Effector memory CD8-positive, alpha-beta T cell (primary cell): Measurements from ENCODE around the gene UNC13D.
A peak's percentile ranks its signal among the peaks of the same experiment; 100 is the strongest.

Source experiments
- ATAC-seq: fragments of 150-1000 bp; cut with Tn5 transposase; replicated peaks from 2 replicates; pipeline ENCODE4 v1.10.0; 2021; ENCODE audit warnings: mild to moderate bottlenecking, moderate library complexity
- DNase-seq, 3 experiments: peaks; one replicate each; pipeline ENCODE4 v3.0.0; 2021
- H3K27ac Mint-ChIP-seq, 2 donors: one replicate each; pipeline ENCODE4 v1.8.0; 2022; ENCODE audit warnings: mild to moderate bottlenecking in 2 of 2, mixed read lengths in 2 of 2, moderate library complexity in 2 of 2
- H3K27me3 Mint-ChIP-seq, 2 donors: one replicate each; pipeline ENCODE4 v1.8.0; 2022; ENCODE audit warnings: mixed read lengths in 2 of 2
- H3K36me3 Mint-ChIP-seq: one replicate; pipeline ENCODE4 v1.8.0; 2022; ENCODE audit warnings: mild to moderate bottlenecking, moderate library complexity, mixed read lengths; ENCODE audit not compliant: insufficient read depth
- H3K4me1 Mint-ChIP-seq, 2 donors: one replicate each; pipeline ENCODE4 v1.8.0; 2022; ENCODE audit warnings: low read depth in 2 of 2, mixed read lengths in 2 of 2
- H3K4me3 Mint-ChIP-seq, 2 donors: one replicate each; pipeline ENCODE4 v1.8.0; 2022; ENCODE audit warnings: mild to moderate bottlenecking in 2 of 2, mixed read lengths in 2 of 2, moderate library complexity in 2 of 2
- H3K9me3 Mint-ChIP-seq, 2 donors: one replicate each; pipeline ENCODE4 v1.8.0; 2022; ENCODE audit warnings: mixed read lengths in 2 of 2

The UNC13D gene

DNA sequence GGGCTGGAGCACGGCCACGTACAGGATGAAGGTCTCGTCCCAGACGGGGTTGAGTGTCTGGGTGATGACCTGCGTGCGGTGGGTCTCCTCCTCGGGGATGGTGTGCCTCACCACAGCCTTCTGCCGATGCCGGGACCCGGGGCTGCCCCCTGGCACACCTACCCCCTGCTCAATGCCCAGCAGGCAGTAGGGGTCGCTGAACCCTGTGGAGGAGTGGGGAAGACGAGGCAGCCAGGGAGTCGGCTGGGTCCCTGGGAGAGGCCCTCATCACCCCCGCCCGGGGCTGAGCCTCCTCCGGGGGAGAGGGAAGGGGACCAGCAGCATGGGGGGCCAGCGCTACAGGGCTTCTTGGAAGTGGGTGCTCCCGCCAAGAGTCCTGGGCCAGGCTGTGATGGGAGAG lies 1.8 kb downstream of the UNC13D start:
- H3K4me3 Mint-ChIP-seq = peak overlapping the region; percentile 90 to 93
- DNase-seq (no peak), ATAC-seq (no peak)
- H3K27ac Mint-ChIP-seq = peak overlapping the region; percentile 92 to 95
- no peaks in the 10 kb centered on the region for H3K27me3 Mint-ChIP-seq
- peaks cover 6 to 22% of the 10 kb centered on the region in 2 donors for H3K4me1 Mint-ChIP-seq
- peaks cover 60% of the 10 kb centered on the region for H3K36me3 Mint-ChIP-seq
- H3K9me3 Mint-ChIP-seq = no peaks in the 10 kb centered on the region

DNA sequence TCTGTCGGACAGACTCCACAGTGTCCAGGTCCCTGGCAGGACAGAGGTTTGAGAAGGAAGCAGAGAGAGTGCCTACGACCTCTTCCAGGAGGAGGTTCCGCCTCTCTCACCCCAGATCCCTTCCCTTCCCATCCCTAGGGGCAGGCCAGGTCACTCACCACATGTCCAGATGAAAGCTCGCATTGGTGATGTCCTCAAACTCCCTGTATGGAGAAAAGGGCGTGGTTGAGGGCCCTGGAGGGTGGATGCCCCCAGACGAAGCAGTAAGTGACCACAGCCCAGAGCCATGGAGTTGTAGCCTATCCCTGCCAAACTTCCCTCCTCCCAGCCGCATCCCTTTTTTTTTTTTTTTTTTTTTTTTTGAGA lies 3.4 kb downstream of the UNC13D start:
- peak overlapping the region in 1 of 2 donors; percentile 19 for H3K4me3 Mint-ChIP-seq
- DNase-seq (no peak), ATAC-seq (no peak)
- no peak overlapping the region for H3K27ac Mint-ChIP-seq
- H3K27me3 Mint-ChIP-seq = no peaks in the 10 kb centered on the region
- peaks cover 6 to 22% of the 10 kb centered on the region in 2 donors for H3K4me1 Mint-ChIP-seq
- no peaks in the 10 kb centered on the region for H3K9me3 Mint-ChIP-seq
- H3K36me3 Mint-ChIP-seq = peaks cover 61% of the 10 kb centered on the region

DNA sequence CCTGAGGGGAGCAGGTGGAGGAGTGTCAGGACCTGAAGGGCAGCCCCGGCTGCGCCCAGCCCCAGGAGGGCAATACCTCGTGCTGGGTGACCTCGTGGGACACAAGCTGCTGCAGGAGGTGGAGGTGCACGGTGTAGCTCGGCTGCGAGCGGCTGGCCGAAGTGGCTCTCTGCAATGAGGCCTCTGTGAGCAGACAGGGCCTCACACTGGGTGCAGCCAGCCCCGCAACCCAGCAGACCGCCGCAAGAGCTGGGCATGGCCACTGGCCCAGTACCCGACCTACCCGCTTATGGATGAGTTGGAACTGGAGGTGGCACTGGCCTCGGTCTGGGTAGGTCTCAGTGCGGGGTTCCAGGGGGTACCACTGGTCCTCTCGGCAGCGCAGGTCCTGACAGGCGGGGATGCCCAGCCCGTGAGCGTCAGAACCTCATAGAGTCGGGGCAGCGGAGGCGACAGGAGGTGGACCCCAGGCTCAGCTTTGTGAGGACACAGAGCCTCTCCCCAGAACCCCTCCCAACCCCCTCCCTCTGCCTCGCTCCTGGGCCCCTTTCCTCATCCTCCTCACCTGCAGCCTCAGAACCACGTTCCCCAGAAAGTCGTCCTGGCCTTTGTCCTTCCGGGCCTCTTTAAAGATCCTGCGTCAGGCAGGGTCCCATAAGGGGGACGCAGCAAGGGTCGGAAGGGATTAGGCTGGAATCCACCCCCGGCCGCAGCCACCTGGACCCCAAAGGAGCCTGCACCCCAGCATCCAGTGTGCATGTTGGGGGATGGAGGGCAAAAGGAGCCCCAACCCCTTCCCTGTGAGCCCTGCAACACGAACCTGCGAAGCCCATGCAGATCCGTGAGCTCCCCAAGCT lies 4.0 kb downstream of the UNC13D start:
- Mint-ChIP-seq H3K27ac (peak overlapping the region; percentile 17 to 38), H3K4me3 (peak overlapping the region in 1 of 2 donors; percentile 19), H3K9me3 (no peaks in the 10 kb centered on the region), H3K36me3 (peaks cover 63% of the 10 kb centered on the region), H3K27me3 (no peaks in the 10 kb centered on the region), H3K4me1 (peaks cover 6 to 17% of the 10 kb centered on the region in 2 donors)
- DNase-seq (no peak), ATAC-seq (no peak)

DNA sequence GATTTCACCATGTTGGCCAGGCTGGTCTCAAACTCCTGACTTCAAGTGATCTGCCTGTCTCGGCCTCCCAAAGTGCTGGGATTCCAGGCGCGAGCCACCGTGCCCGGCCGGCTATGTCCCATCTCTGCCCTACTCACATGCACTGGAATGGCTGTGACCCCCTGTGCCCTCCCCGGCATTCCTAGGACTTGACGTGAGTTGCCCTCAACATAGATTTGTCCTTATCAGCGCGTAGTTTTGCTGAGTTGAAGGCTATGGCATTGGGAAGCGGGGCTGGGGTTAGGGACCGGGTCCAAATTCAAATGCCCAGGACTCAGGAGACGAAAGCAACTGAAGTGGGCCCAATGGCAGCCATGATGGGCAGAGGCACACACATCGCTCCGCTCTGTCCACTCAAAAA lies 5.8 kb downstream of the UNC13D start:
- Mint-ChIP-seq H3K27ac (peak overlapping the region; percentile 26 to 87), H3K4me3 (no peak overlapping the region), H3K9me3 (no peaks in the 10 kb centered on the region), H3K36me3 (peaks cover 72% of the 10 kb centered on the region), H3K27me3 (no peaks in the 10 kb centered on the region), H3K4me1 (peaks cover 12 to 23% of the 10 kb centered on the region in 2 donors)
- no peak for ATAC-seq
- DNase-seq = no peak

DNA sequence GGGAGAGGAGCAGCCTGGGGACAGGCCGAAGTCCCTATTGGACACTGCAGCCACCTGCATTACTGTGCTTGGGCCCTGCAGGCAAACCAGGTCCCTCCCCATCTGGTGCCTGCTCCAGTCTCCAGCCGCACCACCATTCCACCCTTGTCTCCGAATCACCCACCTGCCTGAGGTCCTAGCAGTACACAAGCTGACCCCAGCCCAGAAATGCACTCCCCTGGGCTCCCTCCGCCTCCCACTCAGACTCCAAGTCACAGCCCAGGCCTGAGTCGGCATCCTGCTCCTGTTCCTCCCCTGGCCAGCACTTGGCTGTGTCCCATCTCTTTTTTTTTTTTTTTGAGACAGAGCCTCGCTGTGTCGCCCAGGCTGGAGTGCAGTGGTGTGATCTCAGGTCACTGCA lies 6.3 kb downstream of the UNC13D start:
- H3K4me3 Mint-ChIP-seq = peak overlapping the region in 1 of 2 donors; percentile 37
- no peaks in the 10 kb centered on the region for H3K9me3 Mint-ChIP-seq
- no peak for DNase-seq
- H3K4me1 Mint-ChIP-seq = peaks cover 17 to 25% of the 10 kb centered on the region in 2 donors
- H3K36me3 Mint-ChIP-seq = peaks cover 72% of the 10 kb centered on the region
- H3K27me3 Mint-ChIP-seq = no peaks in the 10 kb centered on the region
- no peak for ATAC-seq
- peak overlapping the region; percentile 26 to 87 for H3K27ac Mint-ChIP-seq

DNA sequence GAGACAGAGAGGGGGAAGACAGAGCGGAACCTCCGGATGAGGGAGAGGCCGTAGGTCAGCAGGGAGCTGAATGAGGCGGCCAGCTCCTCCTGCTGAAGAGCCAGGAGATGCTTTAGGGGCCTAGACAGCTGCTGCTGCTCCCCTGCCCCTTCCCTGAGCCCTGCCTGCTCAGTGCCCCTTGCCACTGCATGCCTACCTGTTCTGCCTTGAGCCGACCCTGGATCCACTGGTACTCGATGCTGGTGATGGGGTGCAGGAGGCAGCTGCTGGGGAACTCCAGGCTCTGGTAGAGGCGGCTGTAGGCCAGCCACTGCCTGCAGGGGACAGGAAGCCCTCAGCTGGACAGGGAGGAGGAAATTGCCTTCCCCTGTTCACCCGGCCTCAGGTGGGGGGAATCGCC lies 7.6 kb downstream of the UNC13D start:
- H3K27ac Mint-ChIP-seq = peak overlapping the region; percentile 52 to 60
- DNase-seq (no peak), ATAC-seq (no peak)
- H3K36me3 Mint-ChIP-seq = peaks cover 77% of the 10 kb centered on the region
- H3K27me3 Mint-ChIP-seq = no peaks in the 10 kb centered on the region
- no peak overlapping the region for H3K4me3 Mint-ChIP-seq
- H3K9me3 Mint-ChIP-seq = no peaks in the 10 kb centered on the region
- peaks cover 23 to 30% of the 10 kb centered on the region in 2 donors for H3K4me1 Mint-ChIP-seq

DNA sequence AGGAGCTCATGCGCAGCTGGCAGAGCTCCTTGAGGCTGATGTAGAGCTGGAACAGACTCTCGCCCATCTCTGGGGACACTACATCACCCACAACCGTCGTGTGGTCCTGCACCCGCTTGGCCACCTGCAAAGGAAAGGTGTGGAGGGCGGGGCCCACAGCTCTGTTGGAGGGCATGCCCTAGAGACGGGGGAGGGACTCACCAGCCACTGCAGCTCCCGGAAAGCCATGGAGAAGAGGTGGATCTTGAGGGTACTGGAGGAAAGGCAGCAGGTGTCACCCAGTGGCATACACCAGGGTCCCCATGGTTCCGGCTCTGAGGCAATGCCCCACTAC lies 8.6 kb downstream of the UNC13D start:
- Mint-ChIP-seq H3K36me3 (peaks cover 74% of the 10 kb centered on the region), H3K4me3 (no peak overlapping the region), H3K4me1 (peaks cover 23 to 30% of the 10 kb centered on the region in 2 donors), H3K27ac (peak overlapping the region in 1 of 2 donors; percentile 91), H3K9me3 (no peaks in the 10 kb centered on the region), H3K27me3 (no peaks in the 10 kb centered on the region)
- DNase-seq (no peak), ATAC-seq (no peak)

DNA sequence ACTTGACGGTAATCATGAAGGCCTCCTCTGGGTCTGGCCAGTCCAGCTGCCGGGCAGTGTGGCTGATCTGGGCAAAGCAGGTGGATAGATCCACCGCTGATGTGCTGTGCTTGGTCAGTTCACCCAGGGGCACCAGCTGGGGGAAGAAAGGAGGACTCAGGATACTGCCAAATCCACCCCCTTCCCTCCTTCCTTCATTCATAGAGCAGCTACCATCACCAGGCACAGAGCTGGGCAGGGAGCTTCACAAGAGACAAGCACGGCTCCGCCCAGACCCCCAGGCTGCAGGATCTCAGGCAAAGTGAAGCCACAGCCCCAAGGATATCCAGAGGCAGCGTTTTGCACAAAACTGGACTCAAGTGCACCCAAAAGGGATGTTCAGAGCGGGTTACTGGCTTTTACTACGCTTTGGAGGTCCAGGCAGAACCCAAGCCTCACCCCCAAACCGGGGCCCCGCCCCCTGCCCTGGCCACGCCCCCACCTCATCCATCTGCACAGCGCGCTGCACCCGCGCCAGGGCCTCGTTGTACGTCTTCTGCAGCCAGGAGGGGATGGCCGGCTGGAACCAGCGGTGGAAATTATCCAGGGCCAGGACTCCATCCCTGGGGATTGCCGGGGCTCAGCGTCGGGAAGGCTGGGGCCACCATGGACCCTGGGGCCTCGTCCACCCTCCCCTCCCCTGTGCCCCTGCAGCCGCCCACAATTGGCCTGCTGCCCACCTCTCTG lies 9.1 kb downstream of the UNC13D start:
- Mint-ChIP-seq H3K4me3 (peak overlapping the region in 1 of 2 donors; percentile 17), H3K27ac (peak overlapping the region; percentile 91 to 97), H3K27me3 (no peaks in the 10 kb centered on the region), H3K36me3 (peaks cover 74% of the 10 kb centered on the region), H3K9me3 (no peaks in the 10 kb centered on the region), H3K4me1 (peaks cover 23 to 31% of the 10 kb centered on the region in 2 donors)
- ATAC-seq = no peak
- no peak for DNase-seq

DNA sequence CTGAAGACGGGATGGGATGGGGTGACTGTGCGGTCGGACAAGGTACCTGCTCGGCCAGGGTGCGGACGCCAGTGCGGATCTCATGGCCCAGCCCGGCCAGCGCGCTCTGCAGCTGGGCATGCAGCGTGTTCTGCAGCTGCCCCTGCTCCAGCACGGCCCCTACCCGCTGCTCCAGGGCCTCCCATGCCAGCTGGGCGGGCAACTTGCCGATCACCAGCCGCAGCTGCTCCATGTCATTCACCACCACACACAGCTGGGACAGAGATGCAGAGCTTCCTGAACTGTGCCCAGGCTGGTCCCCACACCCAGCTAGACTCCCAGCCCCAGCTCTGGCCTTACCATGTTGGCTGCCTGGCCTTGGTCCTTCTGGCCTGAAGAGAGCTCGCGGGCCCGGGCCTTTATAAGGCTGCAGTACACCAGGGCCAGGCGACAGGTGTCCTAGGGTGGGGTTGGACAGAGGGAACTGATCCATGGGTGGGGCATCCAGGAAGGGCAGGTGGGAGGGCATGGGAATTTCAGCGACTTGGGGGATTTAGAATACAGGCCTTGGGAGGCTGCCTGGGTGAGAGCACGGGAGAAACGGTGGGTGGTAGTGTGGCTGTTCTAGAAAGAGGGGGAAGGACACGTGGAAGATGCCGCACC lies 9.8 kb downstream of the UNC13D start:
- no peaks in the 10 kb centered on the region for H3K9me3 Mint-ChIP-seq
- H3K36me3 Mint-ChIP-seq = peaks cover 74% of the 10 kb centered on the region
- peak overlapping the region; percentile 91 to 97 for H3K27ac Mint-ChIP-seq
- H3K4me3 Mint-ChIP-seq = peak overlapping the region in 1 of 2 donors; percentile 86
- DNase-seq = no peak
- no peaks in the 10 kb centered on the region for H3K27me3 Mint-ChIP-seq
- H3K4me1 Mint-ChIP-seq = peaks cover 23 to 33% of the 10 kb centered on the region in 2 donors
- no peak for ATAC-seq

DNA sequence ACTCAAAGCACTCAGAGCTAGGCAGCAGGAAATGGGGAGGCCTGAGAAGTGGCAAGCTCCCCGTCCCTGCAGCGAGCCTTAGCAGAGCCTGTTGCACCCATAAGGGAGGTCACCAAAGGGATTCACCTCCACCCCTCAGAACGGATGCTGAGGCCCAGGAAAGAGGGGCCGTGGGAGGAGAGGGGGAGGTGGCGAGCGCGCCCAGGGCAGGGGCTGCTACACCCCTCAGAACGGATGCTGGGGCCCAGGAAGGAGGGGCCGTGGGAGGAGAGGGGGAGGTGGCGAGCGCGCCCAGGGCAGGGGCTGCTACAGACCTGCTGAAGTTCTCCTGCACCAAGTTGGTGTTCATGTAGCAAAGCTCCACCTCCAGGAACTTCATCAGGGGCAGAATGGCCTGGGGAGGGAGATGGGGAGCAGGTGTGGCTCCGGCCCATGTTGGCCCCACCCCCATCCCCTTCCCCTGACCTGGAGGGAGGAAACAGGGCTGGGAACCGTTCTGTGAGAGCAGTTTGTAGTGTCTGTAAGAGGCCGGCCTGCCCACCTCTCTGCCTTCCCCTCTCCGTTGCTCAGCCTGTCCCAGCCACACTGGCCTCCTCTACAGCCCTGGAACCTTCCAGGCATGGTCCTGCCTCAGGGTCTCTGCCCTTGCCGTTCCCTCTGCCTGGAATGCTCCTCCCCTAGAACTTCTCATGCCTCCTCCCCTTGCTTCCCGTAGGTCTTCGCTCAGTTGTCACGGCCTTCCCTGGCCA lies 11.4 kb downstream of the UNC13D start:
- Mint-ChIP-seq H3K4me1 (peaks cover 23 to 35% of the 10 kb centered on the region in 2 donors), H3K27ac (peak overlapping the region; percentile 91 to 97), H3K27me3 (no peaks in the 10 kb centered on the region), H3K9me3 (no peaks in the 10 kb centered on the region), H3K4me3 (peak overlapping the region; percentile 85 to 86), H3K36me3 (peaks cover 68% of the 10 kb centered on the region)
- peak in 2 of 3 experiments; percentile 25 to 29 for DNase-seq
- ATAC-seq = peak; percentile 22

DNA sequence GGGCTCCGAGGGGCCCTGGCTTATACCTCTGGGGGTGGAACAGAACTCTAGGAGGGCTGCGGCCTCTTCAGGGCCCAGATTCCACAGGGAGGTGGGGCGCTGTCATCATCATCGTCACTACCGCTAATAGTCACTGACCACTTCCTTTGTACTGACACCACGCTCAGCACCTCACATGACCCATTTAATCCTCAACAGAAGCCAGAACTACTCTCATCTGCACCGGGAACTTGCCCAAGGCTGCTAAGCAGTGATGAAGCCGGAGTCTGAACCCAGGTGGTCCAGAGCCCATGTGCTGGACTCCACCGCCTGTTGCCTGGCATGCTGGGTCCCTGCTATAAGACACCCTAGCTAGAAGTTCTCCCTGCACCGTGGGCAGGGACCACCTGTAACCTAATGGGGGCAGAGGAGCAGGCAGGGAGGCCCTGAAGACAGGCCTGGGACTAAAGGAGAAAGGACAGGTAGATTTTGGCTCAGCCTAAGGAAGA lies 12.0 kb downstream of the UNC13D start:
- peak overlapping the region; percentile 91 to 97 for H3K27ac Mint-ChIP-seq
- no peaks in the 10 kb centered on the region for H3K27me3 Mint-ChIP-seq
- DNase-seq (peak; percentile 60 to 68 (median 64)), ATAC-seq (peak; percentile 74)
- peak overlapping the region; percentile 85 to 86 for H3K4me3 Mint-ChIP-seq
- H3K4me1 Mint-ChIP-seq = peaks cover 23 to 37% of the 10 kb centered on the region in 2 donors
- peaks cover 64% of the 10 kb centered on the region for H3K36me3 Mint-ChIP-seq
- H3K9me3 Mint-ChIP-seq = no peaks in the 10 kb centered on the region

DNA sequence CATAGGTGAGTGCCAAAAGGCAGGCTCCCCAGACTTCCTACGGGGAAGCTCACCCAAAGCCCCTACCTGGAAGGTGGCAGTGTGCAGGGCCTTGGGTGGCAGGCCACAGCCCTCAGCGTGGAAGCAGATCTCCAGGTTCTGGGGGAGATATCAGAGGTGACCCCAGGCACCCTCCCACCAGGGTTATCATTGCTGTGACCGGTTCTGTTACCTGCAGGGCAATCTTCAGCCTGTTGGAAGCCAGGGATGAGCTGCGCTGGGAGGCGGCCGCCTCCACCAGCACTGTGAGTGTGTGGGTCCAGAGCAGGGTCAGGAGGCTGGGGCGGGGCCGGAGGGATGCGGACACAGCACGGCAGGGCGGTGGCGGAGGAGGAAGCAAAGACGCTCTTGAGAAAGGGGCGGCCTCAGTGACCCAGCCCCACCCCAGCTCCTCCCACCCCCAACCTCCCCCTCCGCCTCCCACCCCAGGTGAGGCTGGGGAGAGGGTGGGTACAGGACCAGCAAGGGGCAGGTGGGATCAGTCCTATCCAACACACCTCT lies 13.1 kb downstream of the UNC13D start:
- peak overlapping the region in 1 of 2 donors; percentile 31 for H3K4me3 Mint-ChIP-seq

More for the DNA sequence above, 13.1 kb downstream of the UNC13D start:
- Mint-ChIP-seq H3K9me3 (no peaks in the 10 kb centered on the region), H3K27ac (peak overlapping the region; percentile 85 to 91), H3K36me3 (peaks cover 66% of the 10 kb centered on the region), H3K27me3 (no peaks in the 10 kb centered on the region), H3K4me1 (peaks cover 23 to 40% of the 10 kb centered on the region in 2 donors)
- DNase-seq = no peak
- no peak for ATAC-seq
